Lower leg skin (tissue), 3 donors: ENCODE measurements around the gene DMBT1.

Source experiments
- POLR2A ChIP-seq, 2 donors: fragments of 450-650 bp; IDR thresholded peaks; one replicate each; pipeline ENCODE4 v1.6.1; 2016 to 2017; ENCODE audit warnings: antibody characterized with exemption in 2 of 2, mild to moderate bottlenecking in 1 of 2, moderate library complexity in 1 of 2
- TF ChIP-seq, protein P1 (sequence below), 3 donors: fragments of 450-650 bp; IDR thresholded peaks; one replicate each; pipeline ENCODE4 v1.5.1; 2016; ENCODE audit warnings: antibody characterized with exemption in 3 of 3, mild to moderate bottlenecking in 3 of 3, moderate library complexity in 2 of 3

DNA sequence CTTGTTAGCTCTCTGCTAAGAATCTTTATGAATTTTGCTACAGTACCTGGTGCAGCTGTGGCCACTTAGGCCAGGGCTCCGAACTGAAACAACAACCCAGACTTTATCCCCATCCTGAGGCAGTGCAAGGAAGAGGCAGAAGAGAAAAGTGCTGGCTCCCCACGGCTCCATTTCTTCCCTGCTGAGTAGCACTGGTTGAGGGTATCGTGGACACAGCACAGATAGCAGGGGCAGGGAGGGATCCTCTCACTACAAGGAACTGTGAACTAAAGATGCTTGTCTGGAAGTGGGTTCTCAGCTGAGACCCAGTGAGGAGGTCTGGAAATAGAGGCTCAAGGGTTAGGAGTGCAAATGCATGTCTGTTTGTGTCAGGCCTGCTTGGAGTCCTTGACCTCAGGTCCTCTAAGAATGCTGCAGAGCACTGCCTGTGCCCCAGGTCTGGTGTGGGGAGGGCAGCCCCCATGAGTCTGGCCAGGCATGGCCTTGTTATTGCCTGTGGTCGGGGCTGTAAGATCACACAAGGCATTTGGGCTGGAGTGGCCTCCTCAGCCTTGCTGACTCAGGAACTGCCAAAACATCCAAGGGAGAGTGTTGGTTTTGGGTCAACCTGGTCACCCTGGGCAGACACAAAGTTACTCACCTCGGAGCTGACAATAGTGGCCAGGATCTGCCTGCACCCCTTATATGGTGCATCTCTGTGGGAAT is 58.1 kb downstream of the DMBT1 start:
- TF ChIP-seq, protein P1, sequence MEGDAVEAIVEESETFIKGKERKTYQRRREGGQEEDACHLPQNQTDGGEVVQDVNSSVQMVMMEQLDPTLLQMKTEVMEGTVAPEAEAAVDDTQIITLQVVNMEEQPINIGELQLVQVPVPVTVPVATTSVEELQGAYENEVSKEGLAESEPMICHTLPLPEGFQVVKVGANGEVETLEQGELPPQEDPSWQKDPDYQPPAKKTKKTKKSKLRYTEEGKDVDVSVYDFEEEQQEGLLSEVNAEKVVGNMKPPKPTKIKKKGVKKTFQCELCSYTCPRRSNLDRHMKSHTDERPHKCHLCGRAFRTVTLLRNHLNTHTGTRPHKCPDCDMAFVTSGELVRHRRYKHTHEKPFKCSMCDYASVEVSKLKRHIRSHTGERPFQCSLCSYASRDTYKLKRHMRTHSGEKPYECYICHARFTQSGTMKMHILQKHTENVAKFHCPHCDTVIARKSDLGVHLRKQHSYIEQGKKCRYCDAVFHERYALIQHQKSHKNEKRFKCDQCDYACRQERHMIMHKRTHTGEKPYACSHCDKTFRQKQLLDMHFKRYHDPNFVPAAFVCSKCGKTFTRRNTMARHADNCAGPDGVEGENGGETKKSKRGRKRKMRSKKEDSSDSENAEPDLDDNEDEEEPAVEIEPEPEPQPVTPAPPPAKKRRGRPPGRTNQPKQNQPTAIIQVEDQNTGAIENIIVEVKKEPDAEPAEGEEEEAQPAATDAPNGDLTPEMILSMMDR (IDR thresholded peaks at IDR 0.05): no peak
- TF ChIP-seq POLR2A (IDR thresholded peaks at IDR 0.05): no peak
